Activated CD8-positive, alpha-beta memory T cell treated with anti-CD3 and anti-CD28 coated beads for 48 hours (primary cell): ENCODE measurements around the gene FHAD1.

Experiments
- DNase-seq, 3 experiments: peaks; one replicate each; pipeline ENCODE4 v3.0.0-alpha.2; 2020; ENCODE audit warnings: low read depth in 2 of 3, low spot score in 2 of 3

FHAD1 gene

DNA sequence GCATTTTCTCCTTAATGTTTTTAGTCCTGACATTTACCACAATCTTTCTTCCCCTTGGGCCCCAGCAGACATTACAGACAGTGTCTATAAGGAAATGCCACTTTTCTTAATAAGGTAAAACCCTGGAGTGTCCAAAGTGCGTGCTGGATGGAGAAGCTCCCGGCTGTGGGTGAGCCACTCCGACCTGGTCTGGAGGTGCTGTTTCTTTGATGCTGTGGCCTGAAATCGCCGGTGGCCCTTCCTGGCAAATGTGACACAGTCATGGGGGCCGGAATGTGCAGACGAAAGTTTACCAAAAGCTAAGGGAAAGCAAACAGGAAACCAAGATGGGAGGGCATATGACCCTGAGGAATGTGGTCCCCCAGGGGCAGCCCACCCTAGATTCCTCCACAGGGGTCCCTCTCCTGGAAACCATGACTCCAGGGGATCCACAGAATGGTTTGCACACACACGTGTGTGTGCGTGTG is 77.9 kb downstream of the FHAD1 start:
- DNase-seq: no peak

GRCh38 chr1:15325375-15326085 is 78.5 kb downstream of the FHAD1 start:
- DNase-seq: no peak

GRCh38 chr1:15326691-15327588 is 79.9 kb downstream of the FHAD1 start:
- no peak for DNase-seq

DNA sequence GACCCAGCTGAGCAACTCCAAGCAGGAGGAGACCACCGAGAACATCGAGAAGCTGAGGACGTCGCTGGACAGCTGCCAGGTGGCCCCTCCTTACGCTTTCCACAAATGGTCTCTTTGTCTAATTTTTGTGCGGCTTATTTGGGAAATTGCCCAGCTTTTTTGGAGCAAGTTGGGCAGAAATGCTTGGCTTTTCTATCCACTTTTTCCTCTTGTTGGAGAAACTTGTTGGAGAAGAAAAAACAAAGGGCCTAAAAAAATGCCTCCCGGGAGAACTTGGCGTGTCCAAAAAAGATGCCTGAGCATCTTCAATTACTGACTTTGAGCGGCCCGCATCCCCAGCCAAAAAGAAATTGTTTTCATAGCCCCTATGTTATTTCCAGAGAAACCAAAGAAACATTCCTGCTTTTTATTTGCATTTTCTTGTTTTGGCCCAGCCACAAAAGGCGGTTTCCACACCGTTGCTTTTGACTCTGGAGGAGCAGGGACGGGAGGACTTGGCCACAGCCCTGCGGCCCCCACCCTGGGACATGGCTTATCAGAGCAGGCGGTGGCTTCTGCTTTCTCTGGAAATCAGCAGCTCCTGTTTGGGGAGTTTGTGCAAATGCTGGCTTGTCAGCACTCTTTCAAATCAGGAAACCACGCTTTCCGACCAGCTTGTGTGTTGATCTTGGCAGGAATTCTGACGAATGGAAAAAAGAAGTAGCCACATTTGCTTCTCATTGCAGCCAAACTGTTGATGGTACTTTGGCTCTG is 81.5 kb downstream of the FHAD1 start:
- DNase-seq: no peak

GRCh38 chr1:15329104-15329820 is 82.2 kb downstream of the FHAD1 start:
- DNase-seq: no peak

DNA sequence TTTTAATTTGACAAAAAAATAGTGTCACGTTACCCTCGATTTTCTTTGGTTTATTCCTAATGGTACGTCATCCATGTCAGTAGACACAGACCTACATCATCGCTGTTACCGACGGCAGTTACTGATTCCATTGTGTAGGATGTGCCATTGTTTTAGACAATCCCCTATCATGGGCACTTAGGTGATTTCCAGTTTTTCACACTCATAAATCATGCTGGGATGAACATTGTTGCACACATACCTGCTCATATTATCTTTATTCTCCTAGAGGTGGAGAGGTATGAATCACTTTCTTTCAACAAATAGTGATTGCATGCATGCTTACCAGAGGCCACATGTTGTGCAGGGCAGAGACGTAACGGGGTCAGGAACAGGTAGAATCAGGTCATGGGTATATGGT is 83.0 kb downstream of the FHAD1 start:
- no peak for DNase-seq

DNA sequence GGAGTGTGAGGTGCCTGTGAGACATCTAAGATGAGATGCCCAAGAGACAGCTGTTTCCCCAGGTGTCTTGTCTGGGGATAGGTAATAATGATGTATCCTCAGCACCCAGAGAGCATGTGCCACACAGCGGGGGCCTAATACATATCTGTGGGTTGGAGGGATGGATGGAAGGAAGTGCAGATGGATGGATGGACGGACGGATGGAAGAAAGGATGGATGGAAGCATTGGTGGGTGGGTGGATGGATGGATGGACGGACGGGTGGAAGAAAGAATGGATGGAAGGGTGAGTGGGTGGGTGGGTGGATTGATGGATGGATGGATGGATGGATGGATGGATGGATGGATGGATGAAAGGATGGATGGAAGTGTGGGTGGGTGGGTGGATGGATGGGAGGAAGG is 84.2 kb downstream of the FHAD1 start:
- no peak for DNase-seq

- no peak for DNase-seq
These were observed 84.7 kb downstream of the FHAD1 start for GRCh38 chr1:15331734-15332133.

DNA sequence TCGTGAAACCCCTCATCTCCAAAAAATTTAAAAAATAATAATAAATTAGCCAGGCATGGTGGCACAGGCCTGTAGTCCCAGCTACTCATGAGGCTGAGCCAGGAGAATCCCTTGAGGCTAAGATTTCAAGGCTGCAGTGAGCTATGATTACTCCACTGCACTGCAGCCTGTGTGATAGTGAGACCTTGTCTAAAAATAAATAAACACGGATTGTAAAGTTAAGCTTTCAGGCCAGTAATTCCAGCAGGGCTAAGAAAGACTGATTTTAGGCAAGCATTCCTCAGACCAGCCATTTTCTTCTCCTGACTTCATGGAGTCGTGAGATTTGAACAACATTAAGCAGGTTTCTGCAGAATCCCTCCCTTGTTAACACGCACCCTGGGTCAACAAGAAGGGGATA is 85.5 kb downstream of the FHAD1 start:
- no peak for DNase-seq

- no peak for DNase-seq
These were observed 86.1 kb downstream of the FHAD1 start for GRCh38 chr1:15332952-15333715.

- no peak for DNase-seq
These were observed 88.0 kb downstream of the FHAD1 start for GRCh38 chr1:15334995-15335394.

DNA sequence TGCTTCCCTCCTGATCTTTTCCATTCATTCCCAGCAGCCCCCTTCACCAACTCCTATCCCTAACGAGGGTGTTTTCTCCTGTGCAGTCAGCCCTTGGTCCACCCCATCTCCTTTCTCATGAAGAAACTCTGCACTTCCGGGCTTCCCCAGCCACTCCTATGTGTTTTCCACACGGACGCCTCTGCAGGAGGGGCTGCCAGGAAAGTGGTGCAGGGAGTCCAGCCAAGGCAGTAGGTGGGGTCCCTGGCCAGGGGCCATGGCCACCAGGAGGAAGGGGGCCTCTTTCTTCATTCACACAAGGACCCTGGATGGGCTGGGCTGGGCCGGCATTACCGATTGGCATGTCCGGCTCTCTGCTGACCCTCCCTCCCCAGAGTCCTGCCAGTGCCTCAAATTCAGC is 89.8 kb downstream of the FHAD1 start:
- no peak for DNase-seq

DNA sequence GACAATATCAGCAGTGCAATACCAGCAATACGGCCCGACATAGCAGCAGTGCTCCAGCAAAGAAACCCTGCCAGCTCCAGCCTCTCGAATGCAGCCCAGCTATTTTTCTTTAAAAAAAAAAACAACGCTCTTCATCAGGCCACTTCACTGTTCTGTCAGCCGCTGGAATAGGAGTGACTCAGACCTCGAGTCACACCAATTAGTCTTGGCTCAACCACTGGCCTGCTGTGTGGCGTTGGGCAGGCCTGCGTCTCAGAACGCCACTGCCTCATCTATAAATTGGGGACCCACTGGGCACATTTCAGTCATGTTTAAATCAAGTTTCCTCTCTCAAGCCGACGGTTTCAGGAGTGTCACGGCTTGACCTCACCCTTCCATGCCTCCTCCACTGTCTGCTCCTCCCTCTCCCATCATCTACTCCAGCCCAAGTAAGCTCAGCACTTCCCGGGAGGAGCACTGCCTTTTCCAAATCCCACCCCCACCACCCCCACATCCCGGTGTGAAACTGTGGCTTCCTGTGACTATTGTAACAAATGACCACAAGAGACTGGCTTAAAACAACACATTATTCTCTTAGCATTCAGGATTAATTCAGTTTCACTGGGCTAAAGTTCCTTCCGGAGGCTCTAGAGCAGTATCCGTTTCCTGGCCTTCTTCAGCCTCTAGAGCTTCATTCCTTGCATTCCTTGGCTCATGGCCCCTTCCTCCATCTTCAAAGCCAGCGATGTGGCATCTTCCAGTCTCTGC is 90.8 kb downstream of the FHAD1 start:
- DNase-seq: no peak

- DNase-seq: no peak
These were observed 92.5 kb downstream of the FHAD1 start for GRCh38 chr1:15339570-15339969.

DNA sequence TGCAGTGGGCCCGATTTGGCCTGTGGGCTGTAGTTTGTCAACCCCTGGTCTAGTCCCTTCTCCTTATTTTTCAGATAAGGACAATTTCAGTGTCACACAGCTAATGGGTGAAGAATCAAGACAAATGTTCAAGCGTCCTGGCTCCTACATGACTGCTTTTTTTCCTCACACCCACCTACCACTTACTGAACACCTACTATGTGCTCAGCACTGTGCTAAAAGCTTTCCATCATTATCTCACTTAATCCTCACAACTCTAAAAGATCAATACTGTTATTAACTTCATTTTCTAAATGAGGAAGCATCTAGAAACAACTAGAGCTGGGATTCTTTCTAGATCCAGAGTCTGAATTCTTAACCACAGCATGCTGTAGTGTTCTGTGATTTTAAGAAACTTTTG is 94.2 kb downstream of the FHAD1 start:
- no peak for DNase-seq

DNA sequence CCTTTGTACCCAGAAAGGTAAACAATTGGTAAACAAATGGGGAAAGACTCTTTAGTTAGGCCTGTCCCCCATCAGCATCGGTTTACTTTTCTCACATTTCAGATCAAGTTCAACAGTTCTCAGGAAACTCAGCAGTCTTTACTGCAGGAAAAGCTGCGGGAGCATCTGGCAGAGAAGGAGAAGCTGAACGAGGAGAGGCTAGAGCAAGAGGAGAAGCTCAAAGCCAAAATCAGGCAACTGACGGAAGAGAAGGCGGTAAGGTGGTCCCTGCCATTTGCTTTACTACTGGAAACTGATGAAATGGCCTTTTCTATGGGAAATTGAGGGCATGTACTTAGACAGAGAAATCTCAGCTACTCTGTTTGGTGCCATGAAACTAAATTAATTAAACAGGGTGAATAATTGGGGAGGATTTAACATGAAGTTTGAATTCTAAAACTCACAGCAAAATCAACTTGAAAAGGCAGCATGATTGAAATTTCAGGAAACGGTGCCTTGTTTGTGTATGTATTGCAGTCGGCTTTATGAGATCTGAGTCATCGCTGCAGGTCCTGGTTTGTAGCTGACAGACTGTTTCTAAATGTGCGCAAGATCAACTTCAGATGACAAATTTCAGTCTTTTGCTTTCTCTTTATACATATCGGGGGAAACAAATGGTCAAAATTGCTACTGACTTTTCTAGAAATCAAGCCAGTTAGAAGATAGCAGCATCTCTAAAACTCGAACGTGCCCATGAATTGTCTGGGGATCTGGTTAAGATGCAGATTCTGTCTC is 94.8 kb downstream of the FHAD1 start:
- no peak for DNase-seq

DNA sequence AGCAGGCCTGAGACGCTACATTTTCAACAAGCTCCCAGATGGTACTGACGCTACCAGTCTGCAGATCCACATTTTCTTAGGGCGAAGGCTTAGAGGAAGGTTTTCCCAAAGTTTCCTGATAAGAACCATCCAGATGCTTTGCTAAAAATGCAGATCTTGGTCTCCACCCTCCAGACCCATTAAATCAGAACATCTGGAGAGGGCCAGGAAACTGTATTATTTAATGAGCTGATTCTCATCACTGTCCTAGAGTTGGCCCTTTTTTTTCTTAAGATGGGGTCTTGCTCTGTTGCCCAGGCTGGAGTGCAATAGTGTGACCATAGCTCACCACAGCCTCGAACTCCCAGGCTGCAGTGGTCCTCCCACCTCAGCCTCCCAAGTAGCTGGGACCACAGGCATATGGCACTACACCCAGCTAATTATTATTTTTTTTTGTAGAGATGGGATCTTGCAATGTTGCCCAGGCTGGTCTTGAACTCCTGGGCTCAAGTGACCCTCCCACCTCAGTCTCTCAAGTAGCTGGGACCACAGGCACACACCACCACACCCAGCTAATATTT is 95.5 kb downstream of the FHAD1 start:
- no peak for DNase-seq

- DNase-seq: no peak
These were observed 96.1 kb downstream of the FHAD1 start for GRCh38 chr1:15343099-15343498.

GRCh38 chr1:15343729-15344128 is 96.7 kb downstream of the FHAD1 start:
- no peak for DNase-seq
